GM12872 (cell line): Measurements from ENCODE around the gene PLEKHM2.

Experiments
- CTCF ChIP-seq: IDR thresholded peaks from 3 replicates; pipeline ENCODE4 v1.5.1; 2011; ENCODE audit warnings: low read depth, mild to moderate bottlenecking, low read length, moderate library complexity; ENCODE audit not compliant: insufficient read depth

The PLEKHM2 gene

GRCh38 chr1:15683345-15684039, 628 bp upstream of the PLEKHM2 start:
- no peak for TF ChIP-seq CTCF

- TF ChIP-seq CTCF = no peak
Measured at GRCh38 chr1:15684468-15685291, 560 bp downstream of the PLEKHM2 start.

- TF ChIP-seq CTCF = no peak
Measured at GRCh38 chr1:15685820-15686219, 1.7 kb downstream of the PLEKHM2 start.

GRCh38 chr1:15687446-15687845, 3.3 kb downstream of the PLEKHM2 start:
- no peak for TF ChIP-seq CTCF

GRCh38 chr1:15690317-15690716, 6.2 kb downstream of the PLEKHM2 start:
- no peak for TF ChIP-seq CTCF

GRCh38 chr1:15691434-15692032, 7.4 kb downstream of the PLEKHM2 start:
- no peak for TF ChIP-seq CTCF

- TF ChIP-seq CTCF = no peak
Measured at GRCh38 chr1:15692121-15692682, 8.1 kb downstream of the PLEKHM2 start.
